NCI-H2196 treated with DMSO at 0.1 percent for 48 hours (cell line): Measurements from ENCODE around the gene SMIM20.

ENCODE experiments used
- DNase-seq: peaks from one replicate; lab custom pipeline; 2025; ENCODE audit not compliant: unreplicated experiment; lab: John Stamatoyannopoulos, UW

SMIM20 gene

DNA sequence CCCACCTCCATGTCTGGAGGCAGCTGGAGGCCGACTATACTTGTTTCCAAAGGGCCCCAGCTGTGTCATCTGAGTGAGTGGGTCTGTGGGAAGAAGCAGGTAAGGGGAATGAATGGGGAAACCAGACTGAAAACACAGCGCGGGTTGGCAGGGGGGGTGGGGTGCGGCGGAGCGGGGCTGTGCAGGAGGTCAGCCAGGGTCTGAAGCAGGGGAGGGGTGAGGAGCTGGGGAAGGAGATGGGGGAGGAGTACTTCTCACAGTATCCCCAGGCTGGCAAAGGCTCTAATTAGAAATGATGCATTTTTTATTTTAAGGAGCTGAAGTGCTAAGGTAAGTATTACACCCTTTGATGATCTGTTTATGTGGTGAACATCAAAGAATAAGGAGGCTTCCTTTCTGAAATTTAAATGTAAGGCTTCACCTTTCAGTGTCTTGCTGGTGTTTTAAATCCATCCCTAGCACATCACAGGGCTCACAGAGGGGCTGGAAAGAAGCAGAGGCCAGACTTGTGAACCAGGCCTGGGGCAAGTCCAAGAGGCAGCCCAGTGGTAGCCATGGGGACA is 37.5 kb downstream of the SMIM20 start:
- no peak for DNase-seq

DNA sequence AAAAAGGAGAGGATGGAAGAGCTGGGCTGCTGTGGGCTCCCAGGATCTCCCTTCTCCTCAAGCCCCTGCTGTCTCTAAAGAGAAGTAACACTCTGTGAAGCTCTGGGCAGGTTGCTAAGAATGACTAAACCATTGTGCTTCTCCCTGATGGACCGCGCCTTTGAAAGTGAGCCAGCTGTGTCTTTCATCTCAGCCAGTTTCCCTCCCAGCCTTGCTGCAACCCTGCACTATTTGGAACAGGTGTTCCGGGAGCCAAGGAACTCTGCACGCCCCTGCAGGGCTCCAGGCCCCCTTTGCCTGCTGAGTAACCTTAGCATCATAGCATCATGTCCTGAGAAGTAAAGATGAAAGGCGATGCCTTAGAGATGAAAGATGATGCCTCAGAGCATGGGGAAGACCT is 39.7 kb downstream of the SMIM20 start:
- DNase-seq, result no peak

- DNase-seq, result no peak
These were observed 40.4 kb downstream of the SMIM20 start for GRCh38 chr4:25954293-25954904.

DNA sequence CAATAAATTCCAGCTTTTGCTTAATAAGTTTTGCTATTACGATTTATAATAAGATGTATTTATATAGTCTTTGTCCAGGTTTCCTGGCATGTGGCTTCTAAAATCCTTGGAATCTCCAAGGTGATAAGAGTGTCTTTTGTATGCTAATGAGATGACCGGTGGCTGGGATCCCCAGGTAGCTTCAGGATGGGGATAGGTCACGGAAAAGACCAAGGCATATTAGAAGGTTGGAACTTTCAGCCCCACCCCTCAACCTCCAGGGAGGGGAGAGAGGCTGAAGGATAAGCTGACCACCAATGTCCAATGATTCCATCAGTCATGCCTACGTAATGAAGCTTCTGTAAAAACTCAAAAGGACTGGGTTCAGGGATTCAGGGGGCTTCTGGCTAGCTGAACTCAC is 41.7 kb downstream of the SMIM20 start:
- no peak for DNase-seq

DNA sequence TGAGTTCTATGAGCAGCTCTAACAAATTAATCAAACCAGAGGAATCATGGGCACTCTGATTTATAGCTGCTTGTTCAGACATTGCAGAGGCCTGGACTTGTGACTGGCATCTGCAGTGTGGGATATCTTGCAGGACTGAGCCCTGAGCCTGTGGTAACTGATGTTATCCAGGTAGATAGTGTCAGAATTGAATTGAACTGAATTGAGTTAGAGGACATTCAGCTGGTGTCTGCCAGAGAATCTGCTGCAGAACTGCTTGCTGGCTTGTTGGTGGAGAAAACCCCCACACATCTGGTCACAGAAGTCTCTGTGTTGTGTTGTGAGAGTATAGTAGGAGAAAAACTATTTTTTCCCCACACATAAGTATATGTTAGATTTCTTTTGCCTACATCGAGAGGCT is 42.2 kb downstream of the SMIM20 start:
- no peak for DNase-seq

- no peak for DNase-seq
These were observed 44.1 kb downstream of the SMIM20 start for GRCh38 chr4:25958110-25958509.

GRCh38 chr4:25962393-25962792 is 48.4 kb downstream of the SMIM20 start:
- DNase-seq, result no peak

GRCh38 chr4:25965629-25966028 is 51.6 kb downstream of the SMIM20 start:
- DNase-seq, result no peak

GRCh38 chr4:25966171-25966570 is 52.2 kb downstream of the SMIM20 start:
- DNase-seq, result no peak

- DNase-seq, result no peak
These were observed 55.5 kb downstream of the SMIM20 start for GRCh38 chr4:25969374-25970155.

GRCh38 chr4:25970226-25970675 is 56.2 kb downstream of the SMIM20 start:
- DNase-seq, result no peak

GRCh38 chr4:25970691-25971432 is 56.8 kb downstream of the SMIM20 start:
- DNase-seq, result no peak

GRCh38 chr4:25972366-25972765 is 58.3 kb downstream of the SMIM20 start:
- DNase-seq, result no peak

DNA sequence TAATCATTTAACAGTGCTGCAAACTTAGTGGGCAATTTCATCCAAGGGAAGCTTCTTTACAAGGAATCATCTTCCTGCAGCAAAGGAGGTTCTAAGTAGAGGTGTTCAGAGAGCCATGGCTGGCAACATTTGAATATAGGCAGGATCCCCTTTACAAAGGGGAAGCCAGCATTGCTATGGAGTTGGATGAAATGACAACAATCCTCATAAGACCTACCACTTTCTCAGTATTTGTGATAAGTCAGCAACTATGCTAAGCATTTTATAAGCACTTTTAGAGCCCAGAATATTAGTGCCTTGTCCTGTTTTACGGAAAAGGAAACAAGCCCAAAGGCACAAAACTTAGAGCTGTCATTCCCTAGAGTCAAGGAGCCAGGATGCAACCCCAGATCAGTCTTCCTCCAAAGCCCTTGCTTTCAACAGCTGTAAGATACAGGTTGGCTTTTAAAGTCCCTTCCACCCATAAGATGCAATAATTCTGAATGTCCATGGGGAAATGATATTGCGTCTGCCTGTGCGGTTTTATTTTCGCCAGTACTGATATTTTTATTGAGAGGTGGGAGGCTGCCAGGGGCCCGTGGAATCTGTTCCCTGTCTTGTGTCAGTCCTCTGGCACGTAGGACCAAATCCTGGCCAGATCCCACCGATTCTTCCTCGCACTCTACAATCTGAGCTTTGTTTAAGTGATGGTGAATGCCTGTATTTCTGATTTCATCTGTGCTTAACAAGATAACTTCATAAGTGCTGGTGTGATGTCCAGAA is 59.1 kb downstream of the SMIM20 start:
- no peak for DNase-seq

DNA sequence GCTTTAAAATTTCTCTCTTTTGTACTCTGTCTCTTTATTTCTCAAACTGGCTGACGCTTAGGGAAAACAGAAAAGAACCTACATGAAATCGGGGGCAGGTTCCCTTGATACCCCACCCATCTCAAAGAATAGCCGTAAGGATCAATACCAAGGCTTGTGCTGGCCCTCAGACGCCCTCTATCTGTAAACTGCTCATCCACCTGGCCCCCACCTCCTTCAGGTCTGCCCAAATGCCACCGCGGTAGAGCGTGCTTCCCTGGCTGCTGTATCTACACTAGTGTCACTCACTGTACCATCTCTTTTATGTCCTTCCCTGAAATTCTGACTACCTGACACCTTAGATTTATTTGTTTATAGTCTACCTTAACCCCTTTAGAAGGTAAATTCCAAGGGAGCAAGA is 62.8 kb downstream of the SMIM20 start:
- DNase-seq, result no peak

DNA sequence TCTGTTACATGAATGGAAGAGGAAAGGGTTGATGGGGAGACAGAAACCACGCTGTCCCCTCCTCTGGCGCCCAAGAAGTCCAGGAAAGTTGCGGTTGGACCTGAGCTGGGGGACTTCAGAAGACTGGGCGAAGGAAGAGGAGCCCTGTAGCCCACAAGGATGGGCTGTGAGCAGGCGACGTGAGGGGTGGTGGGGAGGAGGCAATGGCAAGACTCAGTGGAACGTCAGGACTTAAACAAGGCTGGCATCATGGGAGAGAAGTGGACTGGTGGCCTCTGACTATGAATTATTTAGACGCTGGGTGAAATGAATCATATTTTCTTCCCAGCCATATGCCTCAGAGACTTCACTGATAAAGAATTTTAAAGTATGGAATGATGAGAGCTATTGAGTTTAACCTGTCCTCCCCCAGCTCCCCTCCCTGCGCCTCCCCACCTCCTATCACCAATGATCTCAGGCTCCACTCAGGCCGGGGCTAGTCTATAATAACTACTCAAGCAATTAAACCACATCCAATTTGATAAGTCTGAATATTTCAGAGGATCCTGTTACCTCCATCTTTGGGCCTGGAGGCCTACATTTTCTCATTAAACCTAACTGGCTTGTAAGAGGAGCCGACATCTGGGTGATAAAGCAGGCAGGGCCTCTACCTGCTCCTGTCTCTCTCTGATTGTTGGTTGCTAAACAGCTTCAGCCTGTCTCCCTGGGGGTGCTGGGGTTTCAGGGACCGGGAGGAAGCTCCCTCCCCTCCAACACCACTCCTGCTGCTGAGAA is 63.6 kb downstream of the SMIM20 start:
- DNase-seq, result no peak

- DNase-seq, result no peak
These were observed 64.3 kb downstream of the SMIM20 start for GRCh38 chr4:25978327-25978726.
